NCI-H2081 (cell line): Measurements from ENCODE around the gene SP4.

Experiments
- DNase-seq, 2 experiments: peaks; one replicate each; lab custom pipeline; 2025; lab: John Stamatoyannopoulos, UW

Gene SP4

GRCh38 chr7:21427871-21428658 is at the start of gene SP4:
SP4 (plus strand) TSS chr7:21428083; CDS start chr7:21428252, 169 bp downstream.
- peak; percentile 96 to 98 for DNase-seq

DNA sequence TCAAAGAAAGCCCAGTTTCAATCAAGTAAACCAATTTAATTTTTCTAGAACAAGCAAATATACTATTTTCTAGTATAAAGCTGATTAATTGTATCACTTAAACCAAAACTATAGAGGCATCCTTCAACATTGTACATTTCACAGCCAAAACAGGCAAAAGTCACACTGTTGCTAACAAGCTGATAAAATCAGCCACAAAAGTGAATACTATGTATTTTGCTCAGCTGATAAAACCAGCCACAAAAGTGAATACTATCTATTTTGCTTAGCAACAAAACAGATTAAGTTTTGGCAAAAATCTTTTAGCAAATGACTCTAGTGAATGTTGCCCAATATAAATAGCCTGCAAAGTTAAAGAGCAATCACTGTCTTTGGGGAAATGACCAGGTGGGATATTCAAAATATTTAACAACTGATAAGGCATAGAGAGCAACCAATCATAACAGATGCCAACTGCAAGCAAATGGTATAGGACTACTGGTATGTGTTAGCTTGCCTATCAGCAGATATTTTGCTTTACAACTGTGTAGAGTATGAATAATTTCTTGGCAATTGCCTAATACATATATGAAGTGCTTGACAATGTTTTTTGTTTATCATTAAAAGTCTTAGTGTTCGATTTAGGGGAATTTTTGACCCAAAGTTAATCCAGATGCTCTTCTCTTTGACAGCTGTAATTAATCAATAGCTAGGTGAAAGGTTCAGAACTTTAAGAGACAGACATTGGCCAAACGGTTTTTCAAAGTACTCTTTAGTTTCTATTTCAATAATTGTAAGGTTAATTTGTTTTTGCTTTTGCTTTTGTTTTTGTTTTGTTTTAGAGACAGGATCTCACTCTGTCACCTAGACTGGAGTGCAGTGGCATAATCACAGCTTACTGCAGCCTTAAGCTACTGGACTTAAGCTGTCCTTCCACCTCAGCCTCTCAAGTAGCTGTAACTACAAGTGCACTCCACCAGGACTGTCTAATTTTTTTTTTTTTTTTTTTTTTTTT is 44.4 kb upstream of the SP4 start:
- no peak for DNase-seq

DNA sequence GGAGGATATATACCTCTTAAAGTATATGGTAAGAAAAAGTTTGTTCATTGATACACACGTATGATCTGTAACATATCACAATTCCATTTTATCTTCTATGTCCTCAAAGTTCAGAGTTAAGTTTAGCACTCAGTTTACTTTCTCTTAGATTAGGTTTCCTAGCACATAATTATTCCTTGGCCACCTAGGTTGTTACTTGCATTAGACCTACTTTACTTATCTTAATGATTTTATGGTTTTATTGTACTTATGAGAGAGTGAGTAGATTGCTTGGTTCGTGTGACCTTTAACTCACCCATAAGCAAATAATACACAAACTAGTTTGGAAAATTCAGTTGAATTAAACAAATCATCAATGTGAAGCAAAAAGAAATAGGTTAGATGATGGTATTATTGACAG is 33.9 kb upstream of the SP4 start:
- no peak for DNase-seq

DNA sequence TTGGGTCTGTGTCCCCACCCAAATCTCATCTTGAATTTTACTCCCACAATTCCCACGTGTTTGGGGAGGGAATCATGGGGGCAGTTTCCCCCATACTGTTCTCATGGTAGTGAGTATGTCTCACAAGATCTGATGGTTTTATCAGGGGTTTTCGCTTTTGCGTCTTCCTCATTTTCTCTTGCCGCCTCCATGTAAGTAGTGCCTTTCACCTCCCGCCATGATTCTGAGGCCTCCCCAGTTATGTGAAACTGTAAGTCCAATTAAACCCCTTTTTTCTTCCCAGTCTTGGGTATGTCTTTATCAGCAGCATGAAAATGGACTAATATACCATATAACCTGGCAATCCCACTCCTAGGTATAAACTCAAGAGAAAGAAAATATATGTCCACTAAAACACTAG is 25.9 kb upstream of the SP4 start:
- DNase-seq, result no peak

GRCh38 chr7:21407796-21408480 is 19.9 kb upstream of the SP4 start:
- DNase-seq, result no peak

DNA sequence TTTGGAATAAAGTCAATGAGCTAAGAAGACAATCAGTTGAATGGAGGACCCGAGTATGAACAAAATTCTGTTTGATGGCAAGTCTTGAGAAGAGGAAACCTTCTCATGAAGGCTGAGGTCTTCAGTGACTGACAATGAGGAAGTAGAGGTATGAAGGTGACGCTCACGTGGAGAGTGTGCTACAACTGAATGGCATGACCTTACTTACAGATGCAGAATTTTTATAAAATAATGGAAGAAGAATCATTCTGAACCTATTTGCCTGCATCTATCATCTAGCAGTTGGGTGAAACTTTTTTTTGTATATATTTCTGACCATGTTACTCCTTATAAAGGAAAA is 19.4 kb upstream of the SP4 start:
- no peak for DNase-seq

DNA sequence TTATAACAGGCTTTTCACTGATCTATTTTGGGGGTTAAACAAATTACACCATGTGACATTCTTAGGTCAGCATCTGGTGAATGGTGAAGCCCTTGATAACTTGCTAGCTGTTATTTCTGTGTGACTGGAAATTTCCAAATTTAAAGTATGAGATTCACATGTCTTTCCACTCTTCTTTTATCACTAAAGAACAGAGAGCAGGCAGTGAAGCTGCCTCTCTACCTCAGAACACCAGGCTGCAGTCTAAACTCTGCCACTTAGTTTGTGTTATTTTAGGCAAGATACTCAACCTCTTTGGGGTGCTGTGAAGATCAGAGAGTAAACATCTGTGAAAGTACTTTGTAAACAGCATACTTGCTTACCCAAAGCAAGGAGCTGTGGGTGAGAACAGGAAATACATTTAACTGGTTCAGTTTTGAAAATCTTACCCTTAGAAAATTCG is 15.5 kb upstream of the SP4 start:
- DNase-seq, result no peak

DNA sequence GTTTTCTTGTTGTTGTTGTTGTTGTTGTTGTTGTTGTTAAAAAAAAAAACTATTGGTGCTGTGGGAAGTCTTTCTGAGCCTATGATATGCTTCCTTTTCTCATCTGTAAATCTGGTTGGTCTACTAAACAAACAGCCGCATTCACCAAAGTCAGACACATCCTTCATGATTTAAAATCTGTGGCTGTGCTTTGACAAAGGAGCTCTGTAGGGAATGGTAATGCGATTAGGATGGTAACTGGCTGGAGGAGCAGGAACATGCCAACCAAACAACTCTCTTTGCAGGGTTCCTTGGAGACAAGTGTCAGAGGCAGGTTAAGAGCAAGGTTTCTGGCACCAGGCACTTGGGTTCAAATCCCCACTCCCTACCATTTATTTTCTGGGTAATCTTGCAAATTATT is 14.9 kb upstream of the SP4 start:
- no peak for DNase-seq

GRCh38 chr7:21413502-21413901 is 14.4 kb upstream of the SP4 start:
- DNase-seq, result no peak

DNA sequence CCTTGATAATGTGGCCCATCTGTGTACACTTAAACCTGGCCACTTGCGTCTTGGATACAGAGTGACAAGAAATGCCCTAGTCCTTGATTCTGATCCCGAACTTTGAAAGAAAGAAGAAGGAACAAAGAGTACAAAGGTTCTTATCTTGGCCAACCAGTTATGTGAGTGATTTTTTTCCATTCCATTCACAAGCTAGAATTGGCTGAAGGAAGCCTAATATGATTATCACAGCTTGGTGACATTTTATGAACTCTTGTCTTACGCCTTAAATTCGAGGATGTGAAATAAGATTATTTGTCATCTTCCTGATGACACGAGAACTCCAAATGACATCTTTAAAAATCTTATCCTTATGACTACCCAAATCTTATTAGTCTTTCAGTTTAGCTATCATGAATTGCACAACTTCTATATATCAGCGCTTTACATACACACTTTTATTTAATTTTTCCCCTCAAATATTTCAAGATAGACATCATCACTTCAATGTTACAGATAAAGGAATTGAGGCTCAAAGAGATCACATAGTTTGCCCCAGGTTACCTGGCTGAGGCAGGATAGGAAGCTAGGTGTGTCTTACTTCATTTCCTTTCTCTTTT is 13.0 kb upstream of the SP4 start:
- no peak for DNase-seq

GRCh38 chr7:21417647-21418046 is 10.2 kb upstream of the SP4 start:
- no peak for DNase-seq

DNA sequence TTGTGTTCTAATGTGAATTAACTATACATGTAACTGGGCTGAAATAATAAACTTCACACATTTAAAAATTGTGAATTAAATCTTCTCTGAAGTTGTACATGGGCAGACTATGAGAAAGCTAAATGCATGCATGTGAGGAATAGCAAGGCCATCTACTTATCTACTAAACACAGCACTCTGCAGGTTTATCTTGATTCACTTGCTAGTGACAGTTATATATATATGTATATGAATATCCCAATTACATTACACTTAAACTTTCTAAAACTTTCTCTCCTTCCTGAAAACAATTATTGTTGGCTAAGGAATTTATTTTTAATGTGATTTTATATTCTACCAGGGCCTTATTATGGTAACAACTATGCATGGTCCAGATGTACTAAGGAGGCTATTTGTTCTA is 5.1 kb upstream of the SP4 start:
- no peak for DNase-seq

DNA sequence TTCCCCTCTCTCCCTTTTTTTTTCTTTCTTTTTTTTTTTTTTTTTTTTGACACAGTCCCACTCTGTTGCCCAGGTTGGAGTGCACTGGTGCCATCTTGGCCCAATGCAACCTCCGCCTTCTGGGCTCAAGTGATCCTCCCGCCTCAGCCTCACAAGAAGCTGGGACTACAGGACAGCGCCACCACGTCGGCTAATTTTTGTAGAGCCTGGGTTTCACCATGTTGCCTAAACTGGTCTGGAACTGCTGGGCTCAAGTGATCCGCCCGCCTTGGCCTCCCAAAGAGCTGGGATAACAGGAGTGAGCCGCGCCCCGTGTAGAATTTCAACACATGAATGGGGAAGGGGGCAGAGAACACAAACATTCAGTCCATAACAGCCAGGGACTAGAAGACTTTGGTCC is 2.6 kb upstream of the SP4 start:
- no peak for DNase-seq

DNA sequence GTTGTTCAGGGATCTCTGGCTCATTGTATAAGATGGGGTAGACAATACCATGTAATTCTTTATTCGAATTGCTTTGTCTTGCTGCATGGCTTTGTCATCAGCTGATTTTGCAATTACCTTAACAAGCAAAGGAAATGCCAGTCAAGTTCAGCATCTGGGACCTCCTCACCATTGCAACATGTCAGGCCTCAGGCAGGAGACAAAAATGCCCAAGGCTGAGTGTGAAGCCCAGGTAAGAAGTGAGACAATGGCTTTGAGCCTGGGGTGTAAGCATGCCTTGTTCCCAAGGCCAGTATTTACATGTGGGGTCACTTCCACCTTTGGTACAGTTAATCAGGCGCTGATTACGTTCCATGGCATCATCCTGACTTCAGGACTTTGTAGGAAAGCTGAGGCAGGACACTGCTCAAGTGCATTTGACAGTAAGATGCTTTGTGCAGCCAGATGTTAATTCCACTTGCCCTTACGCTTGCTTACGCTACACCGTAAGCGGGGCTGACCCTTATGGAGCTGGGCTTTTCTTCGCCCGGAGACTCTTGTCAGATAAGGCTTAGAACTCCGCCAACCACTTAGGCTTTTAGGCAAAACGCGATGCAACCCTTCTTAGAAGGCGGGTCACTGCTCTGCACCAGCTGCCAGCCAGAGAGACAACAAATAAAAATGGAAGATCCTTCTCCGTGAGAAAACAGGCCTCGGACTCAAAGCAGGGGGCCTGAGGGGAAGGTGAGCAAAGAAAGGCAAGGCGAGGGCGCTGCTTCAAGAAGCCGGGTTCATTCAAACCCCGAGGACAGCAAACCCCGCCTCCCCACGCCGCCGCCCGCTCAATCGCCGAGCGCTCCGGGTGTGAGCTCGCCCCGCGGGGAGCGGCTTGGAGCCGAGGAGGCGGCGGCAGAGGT is 1.3 kb upstream of the SP4 start:
- DNase-seq, result no peak

DNA sequence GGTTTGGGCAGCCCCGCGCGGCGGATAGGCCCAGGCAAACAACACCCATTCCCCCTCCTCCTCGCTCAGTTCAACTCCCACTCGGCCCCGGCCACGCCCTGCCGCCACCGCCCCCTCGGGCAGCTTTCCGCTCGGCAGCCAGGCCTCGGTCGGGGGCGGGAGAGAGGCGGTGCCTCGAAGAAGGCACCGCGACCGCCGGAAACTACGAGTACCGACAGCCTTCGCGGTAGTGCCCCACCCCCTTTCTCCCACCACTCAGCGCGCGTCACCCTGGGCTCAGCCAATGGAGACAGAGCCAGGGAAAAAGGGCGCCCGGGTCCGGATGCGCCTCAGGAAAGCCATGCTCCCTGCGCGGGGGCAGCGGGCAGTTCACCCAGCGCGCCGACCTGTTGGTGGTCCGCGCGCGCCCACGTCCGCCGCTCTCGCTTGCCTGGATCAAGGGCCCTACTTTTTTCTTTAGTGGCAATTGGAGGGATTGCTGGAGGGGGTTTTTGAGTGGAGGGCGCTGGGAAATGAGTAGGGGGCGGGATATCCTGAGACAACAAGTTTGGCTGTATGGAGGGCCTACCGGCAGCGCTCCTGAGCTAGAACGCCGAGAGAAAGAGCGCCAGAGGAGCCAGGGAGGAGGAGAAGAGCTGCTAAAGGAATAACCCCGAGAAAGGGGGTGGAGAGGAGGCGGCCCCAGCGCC is 557 bp upstream of the SP4 start:
- DNase-seq, result peak; percentile 99

- no peak for DNase-seq
Measured at GRCh38 chr7:21428659-21428941, 717 bp downstream of the SP4 start.

DNA sequence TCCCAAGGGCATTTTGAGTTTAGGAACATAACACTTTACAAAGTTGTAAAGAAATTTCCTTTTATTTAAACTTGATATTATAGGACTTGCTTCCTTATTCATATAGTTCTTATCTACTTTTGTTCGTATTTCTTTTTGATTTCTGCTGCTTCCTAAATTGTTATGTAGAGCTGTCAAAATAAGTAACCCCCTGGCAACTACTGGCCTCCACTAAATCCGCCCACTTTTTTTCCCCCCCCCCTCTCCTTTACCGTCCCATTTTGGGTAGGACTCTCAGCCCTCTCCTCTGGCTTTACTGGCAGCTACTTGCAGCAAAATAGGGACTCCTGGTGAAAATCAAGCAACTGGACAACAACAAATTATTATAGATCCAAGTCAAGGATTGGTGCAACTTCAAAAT is 1.1 kb downstream of the SP4 start:
- DNase-seq, result no peak

DNA sequence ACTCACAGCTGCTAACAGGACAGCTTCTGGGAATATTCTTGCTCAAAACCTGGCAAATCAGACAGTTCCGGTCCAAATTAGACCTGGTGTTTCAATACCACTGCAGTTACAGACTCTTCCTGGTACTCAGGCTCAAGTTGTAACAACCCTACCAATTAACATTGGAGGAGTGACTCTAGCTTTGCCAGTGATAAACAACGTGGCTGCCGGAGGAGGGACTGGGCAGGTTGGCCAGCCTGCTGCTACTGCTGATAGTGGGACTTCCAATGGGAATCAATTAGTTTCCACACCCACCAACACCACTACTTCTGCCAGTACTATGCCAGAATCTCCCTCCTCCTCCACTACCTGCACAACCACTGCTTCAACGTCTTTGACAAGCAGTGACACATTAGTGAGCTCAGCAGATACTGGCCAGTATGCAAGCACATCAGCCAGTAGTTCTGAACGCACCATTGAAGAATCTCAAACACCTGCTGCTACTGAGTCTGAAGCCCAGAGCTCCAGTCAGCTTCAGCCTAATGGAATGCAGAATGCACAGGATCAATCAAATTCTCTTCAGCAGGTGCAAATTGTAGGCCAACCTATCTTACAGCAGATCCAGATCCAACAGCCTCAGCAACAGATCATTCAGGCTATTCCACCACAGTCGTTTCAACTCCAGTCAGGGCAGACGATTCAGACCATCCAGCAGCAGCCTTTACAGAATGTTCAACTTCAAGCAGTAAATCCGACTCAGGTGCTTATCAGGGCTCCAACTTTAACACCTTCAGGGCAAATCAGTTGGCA is 2.1 kb downstream of the SP4 start:
- DNase-seq, result no peak

GRCh38 chr7:21430575-21430954 is 2.7 kb downstream of the SP4 start:
- no peak for DNase-seq
